COLO829 (cell line): ENCODE data around the gene DIPK1B.
A peak's percentile ranks its signal among the peaks of the same experiment; 100 is the strongest.
"Not testable (repeated sequence)": the region's sequence is repeated elsewhere in the genome, so short reads cannot be mapped to it uniquely, and the experiment has no call there.

Source experiments
- DNase-seq: peaks from one replicate; pipeline ENCODE4 v3.0.0; 2012; ENCODE audit warnings: low spot score

The DIPK1B gene

GRCh38 chr9:136698635-136699246 is 13.6 kb upstream of the DIPK1B start:
- DNase-seq: no peak

GRCh38 chr9:136700304-136700703 is 12.1 kb upstream of the DIPK1B start:
- DNase-seq: no peak

- DNase-seq: no peak
Observed at GRCh38 chr9:136700959-136701667, 11.3 kb upstream of the DIPK1B start.

GRCh38 chr9:136701668-136702053 is 10.7 kb upstream of the DIPK1B start:
- DNase-seq: no peak

- no peak for DNase-seq
Observed at GRCh38 chr9:136703276-136703860, 9.0 kb upstream of the DIPK1B start.

GRCh38 chr9:136704741-136705140 is 7.6 kb upstream of the DIPK1B start:
- DNase-seq: not testable (repeated sequence)

GRCh38 chr9:136705564-136705963 is 6.8 kb upstream of the DIPK1B start:
- no peak for DNase-seq

GRCh38 chr9:136707011-136707410 is 5.4 kb upstream of the DIPK1B start:
- DNase-seq: no peak

- DNase-seq: peak; percentile 61
Observed at GRCh38 chr9:136707849-136708517, 4.4 kb upstream of the DIPK1B start.

GRCh38 chr9:136709454-136710109 is 2.8 kb upstream of the DIPK1B start:
- DNase-seq: no peak

- DNase-seq: no peak
Observed at GRCh38 chr9:136710543-136710942, 1.8 kb upstream of the DIPK1B start.

- not testable (repeated sequence) for DNase-seq
Observed at GRCh38 chr9:136711219-136711648, 1.1 kb upstream of the DIPK1B start.

GRCh38 chr9:136712690-136713544 is 545 bp downstream of the DIPK1B start:
- DNase-seq: no peak

GRCh38 chr9:136713550-136713949 is 1.2 kb downstream of the DIPK1B start:
- DNase-seq: no peak

GRCh38 chr9:136714096-136714892 is 1.9 kb downstream of the DIPK1B start:
- no peak for DNase-seq

- no peak for DNase-seq
Observed at GRCh38 chr9:136714893-136715274, 2.5 kb downstream of the DIPK1B start.

GRCh38 chr9:136717399-136717798 is 5.0 kb downstream of the DIPK1B start:
- no peak for DNase-seq

- DNase-seq: no peak
Observed at GRCh38 chr9:136718345-136719194, 6.2 kb downstream of the DIPK1B start.

GRCh38 chr9:136719195-136719880 is 7.0 kb downstream of the DIPK1B start:
- DNase-seq: no peak
